ENCODE measurements around the gene USP9X. TPM values are rescaled to one million over a fixed set of nuclear protein-coding genes. Genes with fewer than 3 reads are reported as not detected.

USP9X gene
- total and polyA plus RNA-seq, 2 of the 8 experiments (the other 6 are each of a cell fraction or from before 2014, with no cell fraction given) = 79.2 to 300 TPM

DNA sequence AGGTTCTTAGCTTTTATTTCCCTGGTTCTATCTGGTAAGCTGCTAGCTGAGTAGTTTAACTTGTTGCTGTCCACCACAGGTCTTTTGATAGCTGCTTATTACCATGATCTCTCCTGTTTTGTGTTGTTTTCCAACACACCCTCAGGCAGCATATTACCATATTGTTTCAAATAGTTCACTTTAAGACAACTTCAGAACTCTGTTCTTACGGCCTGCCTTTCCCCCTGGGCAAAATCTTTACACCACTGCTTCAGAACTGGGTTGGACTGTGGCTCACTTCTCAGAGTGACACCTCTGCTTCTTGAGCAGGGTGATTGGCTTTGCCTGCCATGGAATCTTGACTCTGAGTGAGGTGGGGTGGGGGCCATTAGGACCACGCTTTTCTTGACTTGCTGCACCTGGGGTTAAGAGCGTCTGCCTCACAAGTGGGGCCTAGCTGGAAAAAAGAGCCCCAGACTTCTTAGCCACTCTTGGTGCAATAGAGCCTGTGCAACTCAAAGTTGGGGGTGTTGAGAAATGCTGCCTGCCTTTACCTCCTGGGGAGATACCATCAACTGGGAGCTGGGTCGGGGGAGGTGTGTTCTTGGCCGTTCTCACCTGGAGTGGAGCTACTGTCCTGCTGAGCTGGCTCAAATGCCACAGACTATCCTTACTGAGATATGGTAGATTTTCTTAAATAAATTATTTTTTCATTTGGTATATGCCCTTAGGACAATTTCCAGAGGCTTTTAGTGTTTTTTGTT is 23.4 kb downstream of the USP9X start (continued):
- no peak for TF ChIP-seq EZH2 (IDR thresholded peaks at IDR 0.05; ENCODE audit: low read depth, low read length, severe bottlenecking)
- TF ChIP-seq JUND (IDR thresholded peaks at IDR 0.05; ENCODE audit: low read length) = no peak
- TF ChIP-seq SP1 (IDR thresholded peaks at IDR 0.05; ENCODE audit: low read depth, low read length) = no peak
- TF ChIP-seq CBX8 (IDR thresholded peaks at IDR 0.05; ENCODE audit: borderline replicate concordance, low read depth, low read length) = no peak
- no peak for TF ChIP-seq POLR2AphosphoS5 (IDR thresholded peaks at IDR 0.05; ENCODE audit: low read depth, low read length)
- no peak for TF ChIP-seq SIRT6 (IDR thresholded peaks at IDR 0.05; ENCODE audit: low read length)

Measured in H1 (cell line).